ENCODE data around the gene JTB.

Gene JTB

DNA sequence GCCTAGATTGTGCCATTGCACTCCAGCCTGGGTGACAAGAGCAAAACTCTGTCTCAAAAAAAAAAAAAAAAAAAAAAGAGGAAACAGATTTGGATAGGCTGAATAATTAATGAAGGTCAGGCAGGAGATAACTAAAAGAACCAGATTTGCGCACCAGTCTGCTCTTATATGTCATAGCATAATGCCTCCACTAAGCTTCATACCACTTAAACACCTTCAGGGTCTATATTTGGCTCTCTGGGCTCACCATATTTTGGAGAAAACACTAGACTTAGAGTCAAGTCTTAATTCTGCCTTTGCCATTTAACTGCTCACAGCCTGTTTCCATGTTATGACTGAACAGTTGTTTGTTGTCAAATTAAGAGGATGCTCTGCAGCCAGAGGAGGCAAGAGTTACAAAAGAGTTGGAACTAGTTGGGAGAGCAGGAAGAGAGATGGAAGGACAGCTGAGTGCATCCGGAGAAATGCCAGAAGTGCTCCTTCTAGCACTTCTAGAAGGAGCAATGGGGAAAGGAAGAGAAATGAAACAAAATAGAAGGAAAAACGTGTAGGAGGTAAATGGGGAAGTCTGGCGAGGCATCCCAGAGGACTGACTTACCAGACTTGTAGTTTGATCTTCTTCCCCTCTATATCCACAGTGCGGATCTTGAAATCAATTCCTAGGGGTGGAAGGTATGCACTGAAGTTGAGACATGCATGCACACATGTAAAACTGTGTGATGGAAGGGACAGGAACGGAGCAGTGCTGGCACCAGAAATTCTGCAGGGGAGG, 6.8 kb upstream of the JTB start:
- in situ Hi-C loops (cut with MboI; ENCODE audit: low sequenced_read_pairs) = loop anchor here (25.0 kb wide), 3 partner anchors 172 to 447 kb away; partner anchors contain the start of genes ILF2, S100A3, S100A4 and S100A5

DNA sequence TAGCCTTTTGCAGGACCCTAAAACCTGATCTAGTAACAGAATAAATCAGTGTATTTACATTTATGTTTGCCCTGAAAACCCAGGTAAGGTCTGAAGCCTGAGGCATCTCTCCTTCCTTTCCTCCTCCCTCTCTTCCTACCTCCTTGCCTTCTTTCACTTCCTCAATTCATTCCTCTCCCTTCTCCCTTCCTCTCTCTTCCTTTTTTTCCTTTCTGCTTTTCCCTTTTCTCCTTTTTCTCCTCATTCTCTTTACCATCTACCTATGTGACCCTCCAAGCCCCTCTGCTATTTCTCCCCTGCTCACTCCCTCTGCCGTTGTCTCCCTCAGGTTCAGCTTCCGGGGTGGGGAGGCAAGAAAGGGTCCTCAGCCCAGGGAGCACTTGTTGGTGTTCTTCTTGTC, 4.3 kb upstream of the JTB start:
- in situ Hi-C loops (cut with MboI; ENCODE audit: low sequenced_read_pairs) = loop anchor here (25.0 kb wide), 3 partner anchors 169 to 444 kb away; partner anchors contain the start of genes ILF2, S100A3, S100A4 and S100A5

DNA sequence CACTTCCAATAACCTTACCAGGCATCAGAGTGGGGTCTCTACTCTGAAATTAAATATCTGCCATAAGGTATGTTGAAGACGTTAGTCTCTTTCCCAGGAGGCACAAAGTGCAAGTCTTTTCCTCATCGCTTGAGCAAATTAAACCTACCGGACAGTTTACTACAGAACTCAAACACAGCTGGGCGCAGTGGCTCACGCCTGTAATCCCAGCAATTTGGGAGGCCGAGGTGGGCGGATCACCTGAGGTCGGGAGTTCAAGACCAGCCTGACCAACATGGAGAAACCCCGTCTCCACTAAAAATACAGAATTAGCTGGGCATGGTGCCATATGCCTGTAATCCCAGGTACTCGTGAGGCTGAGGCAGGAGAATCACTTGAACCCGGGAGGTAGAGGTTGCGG, 1.6 kb upstream of the JTB start:
- in situ Hi-C loops (cut with MboI; ENCODE audit: low sequenced_read_pairs) = loop anchor here (25.0 kb wide), 3 partner anchors 167 to 442 kb away; partner anchors contain the start of genes ILF2, S100A3, S100A4 and S100A5

DNA sequence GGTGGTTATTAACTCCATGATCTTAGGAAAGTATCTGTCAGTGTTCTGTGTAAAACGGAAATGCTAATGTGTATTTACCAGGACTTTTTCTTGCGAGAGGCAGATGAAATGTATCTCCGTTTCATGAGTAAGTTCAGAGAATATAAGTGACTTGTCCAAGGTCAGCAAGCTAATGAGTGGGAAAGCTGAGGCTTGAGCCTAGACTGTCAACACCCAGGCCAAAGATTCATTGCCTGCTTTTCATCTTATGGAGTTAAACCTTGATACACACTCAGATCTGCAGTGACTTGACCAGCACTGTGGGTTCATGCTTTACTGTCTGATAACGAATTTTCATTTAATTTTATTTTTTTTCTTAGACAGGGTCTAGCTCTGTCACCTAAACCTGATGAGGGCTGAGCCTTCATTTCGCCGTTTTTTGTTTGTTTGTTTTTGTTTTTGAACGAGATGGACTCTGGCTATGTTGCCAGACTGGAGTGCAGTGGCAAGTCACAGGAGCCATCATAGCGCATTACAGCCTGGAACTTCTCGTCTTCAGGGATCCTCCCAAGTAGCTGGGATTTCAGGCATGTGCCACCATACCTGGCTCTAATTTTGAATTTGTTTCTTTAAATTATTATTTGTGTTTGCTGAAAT, 918 bp upstream of the JTB start:
- in situ Hi-C loops (cut with MboI; ENCODE audit: low sequenced_read_pairs) = loop anchor here (25.0 kb wide), 3 partner anchors 166 to 441 kb away; partner anchors contain the start of genes ILF2, S100A3, S100A4 and S100A5

DNA sequence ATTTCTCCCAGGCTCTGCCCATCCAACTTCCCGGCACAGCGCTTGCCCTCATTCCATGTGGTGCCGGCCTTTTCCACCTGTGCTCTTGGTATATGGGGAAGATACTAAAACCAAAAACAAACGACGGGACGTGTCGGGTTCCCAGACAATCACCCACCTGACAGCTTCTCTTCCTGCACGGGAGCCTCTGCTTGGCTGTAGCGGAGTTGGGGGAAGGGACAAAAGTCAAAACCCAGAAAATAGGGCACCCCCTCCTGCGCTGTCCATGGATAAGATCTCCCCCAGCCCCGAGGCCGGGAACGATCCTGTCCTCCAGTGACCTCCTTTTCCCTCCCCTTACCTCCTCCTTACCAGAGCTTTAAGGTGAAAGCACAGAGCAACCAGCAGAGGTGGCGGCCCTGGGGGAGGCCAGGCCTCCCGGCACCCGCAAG, 640 bp downstream of the JTB start:
- in situ Hi-C loops (cut with MboI; ENCODE audit: low sequenced_read_pairs) = loop anchor here (25.0 kb wide), 3 partner anchors 165 to 440 kb away; partner anchors contain the start of genes ILF2, S100A3, S100A4 and S100A5

DNA sequence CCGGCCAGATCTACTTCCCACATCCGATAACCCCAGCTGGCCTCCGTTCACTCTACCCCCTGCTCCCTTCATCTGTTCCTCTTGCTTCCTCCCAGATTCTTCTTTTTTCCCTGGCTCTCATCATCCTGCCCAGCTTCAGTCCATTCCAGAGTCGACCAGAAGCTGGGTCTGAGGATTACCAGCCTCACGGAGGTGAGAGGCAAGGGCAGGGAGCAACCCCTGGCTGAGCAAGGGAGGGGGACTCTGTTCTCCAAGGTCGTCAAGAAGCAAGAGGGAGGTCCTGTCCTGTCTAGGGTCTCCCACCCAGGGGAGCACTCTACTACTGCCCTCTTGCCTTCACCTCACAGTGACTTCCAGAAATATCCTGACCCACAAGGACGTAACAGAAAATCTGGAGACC, 3.9 kb downstream of the JTB start:
- in situ Hi-C loops (cut with MboI; ENCODE audit: low sequenced_read_pairs) = no loop called here

DNA sequence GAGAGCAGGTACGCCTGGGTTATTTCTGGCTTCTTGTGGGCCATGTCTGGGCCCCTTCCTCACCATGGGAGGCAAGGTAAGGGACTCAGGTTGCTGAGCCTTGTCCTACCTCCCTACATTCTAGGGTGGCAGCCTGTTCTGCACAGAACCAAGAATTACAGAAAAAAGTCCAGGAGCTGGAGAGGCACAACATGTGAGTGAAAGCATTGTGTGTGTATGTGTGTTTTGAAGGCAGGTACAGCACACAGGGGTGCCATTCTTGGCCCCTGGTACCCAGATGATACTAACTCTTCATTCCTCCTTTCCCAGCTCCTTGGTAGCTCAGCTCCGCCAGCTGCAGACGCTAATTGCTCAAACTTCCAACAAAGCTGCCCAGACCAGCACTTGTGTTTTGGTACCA, 4.4 kb downstream of the JTB start:
- in situ Hi-C loops (cut with MboI; ENCODE audit: low sequenced_read_pairs) = no loop called here

DNA sequence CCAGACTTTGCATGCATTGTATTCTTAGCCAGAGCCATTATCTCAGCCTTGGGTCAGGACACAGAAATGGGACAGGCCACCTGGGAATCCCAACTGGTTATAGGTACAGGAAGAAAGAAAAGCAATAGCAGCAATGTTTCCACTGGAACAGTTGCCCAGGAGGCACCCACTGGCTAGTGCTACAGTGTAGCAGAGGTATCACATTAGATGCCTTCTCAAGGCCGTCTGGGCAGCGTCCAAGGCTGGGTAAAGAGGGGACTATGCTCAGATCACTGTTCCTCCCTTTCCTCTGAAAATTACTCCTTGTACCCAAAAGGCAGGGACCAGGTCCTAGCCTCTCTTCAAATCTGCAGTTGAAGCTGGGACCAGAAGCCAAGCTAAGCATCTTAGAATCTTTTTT, 7.1 kb downstream of the JTB start:
- in situ Hi-C loops (cut with MboI; ENCODE audit: low sequenced_read_pairs) = no loop called here

DNA sequence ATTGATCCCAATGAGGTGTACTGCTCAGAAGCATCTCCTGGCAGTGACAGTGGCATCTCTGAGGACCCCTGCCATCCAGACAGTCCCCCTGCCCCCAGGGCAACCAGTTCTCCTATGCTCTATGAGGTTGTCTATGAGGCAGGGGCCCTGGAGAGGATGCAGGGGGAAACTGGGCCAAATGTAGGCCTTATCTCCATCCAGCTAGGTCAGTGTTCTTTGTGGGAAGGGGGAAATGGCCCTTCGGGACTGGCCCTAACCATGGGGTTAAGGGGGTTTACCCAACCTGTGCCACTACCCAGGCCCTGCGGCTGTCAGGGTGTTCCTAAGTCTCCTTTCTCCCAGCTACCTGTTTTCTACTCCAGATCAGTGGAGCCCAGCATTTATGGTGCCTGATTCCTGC, 8.5 kb downstream of the JTB start:
- in situ Hi-C loops (cut with MboI; ENCODE audit: low sequenced_read_pairs) = no loop called here

DNA sequence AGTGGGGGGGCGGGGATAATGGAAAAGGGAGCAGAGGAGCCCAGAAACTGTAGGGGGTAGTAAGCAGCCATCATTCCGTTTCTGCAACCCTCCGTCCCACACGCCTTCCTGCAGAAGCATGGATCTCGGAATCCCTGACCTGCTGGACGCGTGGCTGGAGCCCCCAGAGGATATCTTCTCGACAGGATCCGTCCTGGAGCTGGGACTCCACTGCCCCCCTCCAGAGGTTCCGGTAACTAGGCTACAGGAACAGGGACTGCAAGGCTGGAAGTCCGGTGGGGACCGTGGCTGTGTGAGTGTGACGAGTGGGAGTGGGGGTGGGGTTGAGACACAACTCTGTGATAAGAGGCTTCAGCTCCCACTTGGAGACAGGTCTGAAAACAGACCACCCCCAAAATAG, 9.1 kb downstream of the JTB start:
- in situ Hi-C loops (cut with MboI; ENCODE audit: low sequenced_read_pairs) = no loop called here

DNA sequence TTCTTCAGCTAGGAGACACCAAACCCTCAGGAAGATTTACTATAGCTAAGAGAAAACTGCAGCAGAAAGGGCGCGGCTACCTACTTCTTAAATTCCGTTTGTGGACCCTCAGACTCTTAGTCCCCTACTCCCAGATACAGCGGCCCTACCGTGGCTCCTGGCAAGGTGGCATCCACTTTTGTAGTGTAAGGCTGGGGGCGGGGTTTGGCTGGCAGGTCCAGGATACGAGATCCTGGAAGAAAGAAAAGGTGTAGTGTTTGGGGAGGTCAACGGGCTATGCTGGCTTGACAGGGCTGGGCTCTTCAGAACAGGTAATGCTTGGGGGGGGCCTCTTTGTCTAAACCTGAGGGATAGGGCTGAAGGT, 9.5 kb downstream of the JTB start:
- in situ Hi-C loops (cut with MboI; ENCODE audit: low sequenced_read_pairs) = no loop called here

DNA sequence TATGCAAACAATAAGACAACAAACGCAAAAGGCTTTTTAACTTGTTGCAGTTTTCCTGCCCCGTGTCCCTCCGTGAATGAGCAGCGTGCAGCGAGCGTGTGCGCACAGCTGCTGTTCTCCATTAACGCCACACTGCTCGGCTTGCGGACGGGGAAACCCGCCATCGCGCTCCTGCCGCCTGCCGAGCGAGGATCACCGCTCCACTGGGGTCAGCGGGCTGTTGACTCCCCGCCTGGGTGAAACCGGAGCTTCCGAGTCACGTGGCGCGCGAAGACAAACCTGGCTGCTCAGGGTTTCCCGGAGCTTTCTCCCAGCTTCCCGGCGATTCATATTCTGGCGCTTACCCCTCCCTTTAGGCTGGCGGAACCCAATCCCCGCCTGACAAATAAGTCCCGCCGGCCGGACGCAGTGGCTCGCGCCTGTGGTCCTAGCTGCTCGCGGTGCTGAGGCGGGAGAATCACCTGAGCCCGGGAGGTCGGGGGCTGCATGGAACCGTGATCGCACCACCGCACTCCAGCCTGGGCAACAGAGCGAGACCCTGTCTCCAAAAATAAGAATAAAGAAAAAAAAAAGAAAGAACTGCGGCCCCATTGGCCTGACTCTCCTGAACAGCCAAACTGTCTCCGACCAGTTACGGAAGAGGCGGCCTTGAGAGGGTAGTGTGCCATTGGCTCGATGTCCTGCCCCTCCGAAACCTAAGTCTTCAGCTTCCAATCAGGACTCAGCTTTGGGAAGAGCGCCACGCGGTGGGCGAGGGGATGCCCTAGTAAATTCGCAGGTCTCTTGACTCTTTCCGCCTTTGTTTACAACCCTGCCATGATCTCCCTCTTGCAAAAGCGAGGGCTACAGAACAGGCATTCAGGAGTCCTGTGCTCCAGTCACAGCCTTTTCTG, 10.1 kb downstream of the JTB start, which contains the start of gene CREB3L4:
Gene CREB3L4, plus strand, starts transcription at position 796 of the 893 bp plus-strand sequence. CDS start 624 bp downstream, outside the sequence.
- in situ Hi-C loops (cut with MboI; ENCODE audit: low sequenced_read_pairs) = no loop called here

DNA sequence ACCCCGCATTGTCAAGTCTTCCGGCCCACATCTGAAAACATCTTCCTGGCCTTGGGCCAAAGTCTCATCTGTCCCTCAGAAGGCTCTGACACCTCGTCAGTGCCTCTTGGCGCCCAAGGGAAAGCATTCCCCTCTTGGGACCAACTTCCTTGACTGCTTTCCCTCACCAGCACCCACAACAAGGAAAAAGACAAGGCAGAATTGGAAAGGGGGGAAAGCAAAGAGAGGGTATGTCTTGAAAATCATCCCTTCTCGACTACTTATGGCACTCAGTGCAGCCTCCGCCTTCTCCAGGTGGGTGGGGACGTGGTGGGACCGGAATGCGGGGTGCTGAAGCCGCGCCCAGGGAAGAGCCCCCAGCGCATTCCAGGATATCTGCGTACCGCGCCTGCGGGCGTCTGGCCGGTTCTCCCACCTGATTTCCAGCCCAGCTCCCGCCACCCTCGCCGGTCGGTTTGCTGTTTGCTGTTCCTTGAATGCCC, 13.6 kb downstream of the JTB start:
- in situ Hi-C loops (cut with MboI; ENCODE audit: low sequenced_read_pairs) = no loop called here

DNA sequence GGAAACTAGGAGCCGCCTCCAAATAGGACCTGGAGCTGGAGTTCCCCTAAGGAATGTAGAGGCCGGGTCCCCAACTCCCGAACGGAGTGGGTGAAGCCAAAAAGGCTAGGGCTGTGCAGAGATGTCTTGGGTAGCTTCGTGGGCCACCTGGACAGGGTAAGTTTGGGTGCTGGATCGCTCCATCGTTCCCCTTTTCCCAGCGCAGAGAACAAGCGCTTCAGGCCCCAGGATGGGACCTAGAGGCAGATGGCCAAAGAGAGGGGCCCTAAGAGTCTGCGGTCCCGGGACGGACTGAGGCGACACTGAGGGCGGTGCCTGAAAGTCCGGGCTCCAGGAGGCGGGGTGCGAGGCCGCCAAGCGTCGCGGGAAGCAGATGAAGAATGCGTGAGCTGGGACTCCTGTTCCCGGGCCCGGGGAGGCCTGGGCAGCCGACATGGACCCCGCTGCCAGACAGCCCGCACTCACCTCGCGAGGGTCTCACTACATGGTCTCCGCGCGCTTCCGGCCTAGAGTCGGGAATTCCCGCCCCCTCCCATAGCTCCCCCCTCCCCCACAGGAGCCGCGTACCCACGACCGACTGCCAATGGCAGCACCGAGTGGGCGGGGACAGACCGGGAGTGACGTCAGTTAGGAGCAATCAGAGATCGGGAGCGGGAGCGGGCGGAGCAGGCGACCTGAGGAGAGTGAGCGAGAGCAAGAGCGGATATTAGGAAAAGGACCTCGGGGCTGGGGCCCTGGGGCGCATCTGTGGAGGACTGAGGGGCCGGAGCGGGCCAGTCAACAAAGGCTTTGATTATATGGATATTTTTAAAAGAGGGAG, 14.2 kb downstream of the JTB start, which contains the start of gene SLC39A1:
Gene SLC39A1, minus strand, starts transcription at position 508 of the 820 bp plus-strand sequence. CDS start 822 bp downstream, outside the sequence.
- in situ Hi-C loops (cut with MboI; ENCODE audit: low sequenced_read_pairs) = no loop called here

DNA sequence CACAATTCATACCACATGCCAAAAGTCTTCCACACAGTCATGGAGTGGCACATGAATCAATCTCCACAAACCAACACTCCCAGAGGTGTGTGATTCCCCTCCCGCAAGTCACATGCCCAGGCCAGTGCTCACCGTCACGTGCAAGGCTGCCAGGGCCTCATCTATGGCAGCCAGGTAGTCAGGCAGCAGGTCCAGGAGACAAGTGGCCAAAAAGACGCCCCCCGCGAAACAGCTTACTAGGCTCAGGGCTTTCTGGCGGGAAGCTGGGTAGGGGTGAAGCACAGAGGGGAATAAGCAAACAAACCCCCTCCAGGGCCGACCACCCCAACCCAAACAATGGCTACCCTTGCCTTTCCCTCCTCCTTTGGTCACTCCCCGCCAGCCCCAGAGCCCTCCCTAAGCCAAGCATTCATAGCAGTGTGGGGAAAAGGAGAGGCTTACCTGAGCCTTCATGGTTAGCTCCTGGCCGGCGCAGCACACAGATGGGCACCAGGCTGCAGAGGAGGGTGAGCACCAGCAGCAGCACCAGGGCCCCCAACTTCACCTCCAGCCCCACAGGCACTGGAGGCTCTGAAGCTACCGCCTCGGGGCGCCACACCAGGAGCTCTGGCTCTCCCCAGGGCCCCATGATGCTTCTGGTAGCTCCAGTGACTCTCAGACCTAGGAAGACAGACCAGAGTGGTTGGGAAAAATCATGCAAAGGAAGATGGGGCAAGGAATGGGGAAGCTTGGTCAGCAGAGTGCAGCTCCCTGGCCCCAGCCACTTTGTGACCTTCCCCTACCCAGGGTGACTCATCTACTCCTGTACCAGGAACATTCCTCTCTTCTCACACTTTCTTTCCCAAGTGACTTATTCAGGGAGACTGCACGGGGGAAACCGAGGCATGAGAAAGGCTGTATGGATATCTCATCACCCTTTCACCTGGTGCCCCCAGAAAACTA, 15.1 kb downstream of the JTB start:
- in situ Hi-C loops (cut with MboI; ENCODE audit: low sequenced_read_pairs) = no loop called here

DNA sequence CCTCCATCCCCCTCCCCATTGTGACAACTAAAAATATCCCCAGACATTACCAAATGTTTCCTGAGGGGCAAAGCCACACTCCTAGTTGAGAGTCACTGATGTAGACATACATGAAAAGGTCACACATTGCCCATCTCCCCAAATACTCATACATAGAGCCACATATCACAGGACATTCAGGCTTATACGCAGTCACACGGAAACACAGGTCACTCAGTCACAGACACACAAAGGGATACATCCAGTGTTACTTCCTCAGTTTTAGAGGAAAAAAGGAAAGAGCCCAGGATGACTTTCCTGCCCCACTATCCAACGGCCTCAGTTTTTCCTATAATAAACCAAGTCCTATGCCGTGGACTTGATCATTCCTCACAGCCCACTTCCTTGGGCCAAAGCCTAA, 16.1 kb downstream of the JTB start:
- in situ Hi-C loops (cut with MboI; ENCODE audit: low sequenced_read_pairs) = no loop called here

DNA sequence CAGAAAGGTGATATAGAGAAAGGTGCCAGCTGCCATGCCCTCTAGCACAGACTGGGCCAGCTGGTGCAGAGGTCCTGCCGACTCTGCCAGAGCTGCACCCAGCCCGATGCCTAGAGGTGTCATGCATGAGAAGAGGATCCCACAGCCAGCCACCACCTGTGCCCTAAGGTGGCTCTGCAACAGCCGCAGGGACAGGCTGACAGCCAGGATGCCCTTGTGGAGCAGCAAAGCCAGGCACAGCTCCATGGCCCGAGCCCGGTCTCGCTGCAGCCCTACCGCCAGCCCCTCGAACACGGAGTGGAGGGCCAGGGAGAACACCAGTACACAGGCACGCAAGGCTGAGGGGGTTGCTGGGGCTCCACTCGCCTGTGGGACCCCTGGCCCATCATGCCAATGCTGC, 17.3 kb downstream of the JTB start:
- in situ Hi-C loops (cut with MboI; ENCODE audit: low sequenced_read_pairs) = no loop called here

DNA sequence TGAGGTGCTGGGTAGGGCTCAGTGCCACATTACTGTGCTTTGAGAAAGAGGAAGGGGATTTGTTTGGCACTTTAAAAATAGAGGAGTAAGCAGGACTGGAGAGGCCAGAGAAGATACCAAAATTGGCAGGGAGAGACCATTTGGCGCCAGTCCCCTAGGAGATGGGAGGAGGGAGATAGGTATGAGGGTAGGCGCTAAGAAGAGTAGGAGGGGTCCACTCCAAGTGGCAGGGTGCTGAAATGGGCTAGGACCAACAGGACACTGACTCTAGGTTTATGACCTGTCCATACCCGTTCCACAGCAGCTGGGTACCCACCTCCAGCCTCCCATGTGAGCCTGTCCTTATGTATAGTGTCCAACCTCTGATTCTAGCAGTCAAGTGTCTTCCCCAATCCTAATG, 18.0 kb downstream of the JTB start:
- in situ Hi-C loops (cut with MboI; ENCODE audit: low sequenced_read_pairs) = no loop called here

DNA sequence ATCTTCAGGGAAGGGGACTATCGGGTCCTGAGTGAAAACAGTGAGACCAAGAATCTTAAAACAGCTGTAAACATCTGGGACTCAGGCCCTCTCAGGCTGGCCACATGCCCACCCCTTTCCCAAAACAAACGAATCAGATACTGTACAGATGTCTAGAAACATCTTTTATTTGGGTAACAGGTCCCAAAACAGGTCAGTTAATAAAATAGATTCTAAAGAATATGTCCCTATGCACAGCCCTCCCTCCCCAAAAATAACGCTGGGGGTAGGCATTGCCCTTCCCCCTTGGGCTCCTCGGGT, 18.6 kb downstream of the JTB start:
- in situ Hi-C loops (cut with MboI; ENCODE audit: low sequenced_read_pairs) = no loop called here

Measured in HL-60/S4 treated with phorbol 12-myristate 13-acetate at 8.2 ng/mL for 4 days and 3 days (cell line).